HepG2 (cell line): Measurements from ENCODE around the gene FBXO24. TPM values are rescaled to one million over a fixed set of nuclear protein-coding genes. Genes with fewer than 3 reads are reported as not detected.

Source experiments
- ATAC-seq: fragments of 200-7000 bp; cut with Tn5 transposase; 3 replicates; pipeline ENCODE4 v1.9.1; 2020; ENCODE audit warnings: mild to moderate bottlenecking, moderate library complexity
- BruUV-seq: library from RNA; stranded (reverse); fragments of 400-500 nt; replicated peaks from 2 replicates; lab custom pipeline; 2021; lab: Mats Ljungman, UMichigan
- CTCF ChIA-PET: fragments of 300-600 bp; formaldehyde crosslinking; extraction: SDS; loops from one replicate; lab custom pipeline; 2021; ENCODE audit warnings: low total read pairs, inconsistent platforms, low intra/inter-chr PET ratio; lab: Yijun Ruan, JAX
- POLR2A ChIA-PET: fragments of 350-600 bp; sonication (Branson Sonifier 250); formaldehyde crosslinking; loops from one replicate; lab custom pipeline; 2020; ENCODE audit warnings: antibody characterized with exemption, inconsistent platforms; lab: Yijun Ruan, JAX
- DNase-seq: peaks from one replicate; pipeline ENCODE4 v3.0.0-alpha.2; 2015; ENCODE audit warnings: low spot score
- FAIRE-seq: peaks from 3 replicates; lab custom pipeline; 2011; peaks lifted over from hg19 to GRCh38; lab: Jason Lieb, UNC
- H2AFZ ChIP-seq: one replicate; pipeline ENCODE4 v1.6.1; 2011; ENCODE audit warnings: low read length, inconsistent platforms
- H3K27ac ChIP-seq: fragments of 300-600 bp; 3 replicates; pipeline ENCODE4 v1.8.0; 2011; ENCODE audit warnings: mixed run types, mild to moderate bottlenecking, mixed read lengths, low read length, inconsistent platforms; ENCODE audit not compliant: insufficient read depth; ENCODE audit errors: extremely low read length
- H3K27me3 ChIP-seq, 2 experiments: fragments of 200-600 bp in 1 of 2; 2 replicates in 1 of 2; 3 replicates in 1 of 2; pipeline versions ENCODE4 v1.6.0 to v1.8.0; 2011; ENCODE audit warnings: low read length in 2 of 2, mild to moderate bottlenecking in 2 of 2, moderate library complexity in 2 of 2, inconsistent platforms in 1 of 2; ENCODE audit not compliant: insufficient read depth in 2 of 2, control insufficient read depth in 1 of 2
- H3K36me3 ChIP-seq, 2 experiments: fragments of 200-600 bp in 1 of 2; replicated peaks in 1 of 2; 2 replicates in 1 of 2; 3 replicates in 1 of 2; pipeline versions ENCODE4 v1.5.1 to v1.8.0; 2011; ENCODE audit warnings: low read length in 2 of 2, inconsistent platforms in 1 of 2; ENCODE audit not compliant: insufficient read depth in 2 of 2, control insufficient read depth in 1 of 2
- H3K4me1 ChIP-seq: 2 replicates; pipeline ENCODE4 v1.5.1; 2012; ENCODE audit warnings: low read length, inconsistent platforms; ENCODE audit not compliant: insufficient read depth
- H3K4me2 ChIP-seq: 2 replicates; pipeline ENCODE4 v1.6.0; 2011; ENCODE audit warnings: low read depth, low read length, inconsistent platforms
- H3K4me3 ChIP-seq, 3 experiments: fragments of 200-600 bp in 1 of 3; sonication (generic), shearing (Covaris generic) in 1 of 3; replicated peaks in 1 of 3; 2 replicates each; pipeline ENCODE4 v1.5.1; 2011 to 2016; ENCODE audit warnings: low read length in 3 of 3, inconsistent platforms in 2 of 3, low read depth in 2 of 3, mild to moderate bottlenecking in 2 of 3, control low read depth in 1 of 3, mixed read lengths in 1 of 3; ENCODE audit not compliant: insufficient read depth in 1 of 3
- H3K79me2 ChIP-seq: one replicate; pipeline ENCODE4 v1.6.1; 2011; ENCODE audit warnings: low read length, inconsistent platforms; ENCODE audit not compliant: insufficient read depth
- H3K9ac ChIP-seq: 2 replicates; pipeline ENCODE4 v1.6.0; 2011; ENCODE audit warnings: mild to moderate bottlenecking, low read depth, low read length, inconsistent platforms; ENCODE audit not compliant: insufficient read depth
- H3K9me3 ChIP-seq: 2 replicates; pipeline ENCODE4 v1.5.1; 2012; ENCODE audit warnings: mild to moderate bottlenecking, low read length
- H4K20me1 ChIP-seq: 2 replicates; pipeline ENCODE4 v1.6.0; 2011; ENCODE audit warnings: inconsistent platforms, mild to moderate bottlenecking, low read length, moderate library complexity; ENCODE audit not compliant: insufficient read depth
- HMG20A ChIP-seq: IDR thresholded peaks from 2 replicates; pipeline ENCODE4 v1.6.1; 2016; ENCODE audit warnings: borderline replicate concordance
- JDP2 ChIP-seq: sonication (generic); formaldehyde crosslinking; IDR thresholded peaks from 2 replicates; pipeline ENCODE4 v1.8.1; 2022; ENCODE audit warnings: missing genetic modification reagents, borderline replicate concordance
- MBD4 ChIP-seq: IDR thresholded peaks from 2 replicates; pipeline ENCODE4 v1.6.1; 2012; ENCODE audit warnings: low read length, inconsistent platforms, borderline replicate concordance
- MLLT10 ChIP-seq: sonication (generic); formaldehyde crosslinking; IDR thresholded peaks from 2 replicates; pipeline ENCODE4 v1.4.0; 2020; ENCODE audit warnings: missing genetic modification reagents
- NR3C1 ChIP-seq: sonication (generic); formaldehyde crosslinking; IDR thresholded peaks from 2 replicates; pipeline ENCODE4 v1.4.0; 2020; ENCODE audit warnings: missing genetic modification reagents
- RARA ChIP-seq: IDR thresholded peaks from 2 replicates; pipeline ENCODE4 v1.6.1; 2016; ENCODE audit warnings: missing genetic modification reagents, missing compliant biosample characterization
- ZBTB21 ChIP-seq: sonication (generic); formaldehyde crosslinking; IDR thresholded peaks from 2 replicates; pipeline ENCODE4 v1.4.0; 2020; ENCODE audit warnings: missing genetic modification reagents
- ZBTB42 ChIP-seq: sonication (generic); formaldehyde crosslinking; IDR thresholded peaks from 2 replicates; pipeline ENCODE4 v1.5.0; 2020; ENCODE audit warnings: mild to moderate bottlenecking, missing genetic modification reagents
- ZNF263 ChIP-seq: sonication (generic); formaldehyde crosslinking; IDR thresholded peaks from 2 replicates; pipeline ENCODE4 v1.4.0; 2020; ENCODE audit warnings: missing genetic modification reagents
- ZNF264 ChIP-seq: sonication (generic); formaldehyde crosslinking; IDR thresholded peaks from 2 replicates; pipeline ENCODE4 v1.4.0; 2020; ENCODE audit warnings: missing genetic modification reagents
- ZNF367 ChIP-seq: sonication (generic); formaldehyde crosslinking; IDR thresholded peaks from 2 replicates; pipeline ENCODE4 v1.4.0; 2020; ENCODE audit warnings: missing genetic modification reagents, borderline replicate concordance
- ZNF501 ChIP-seq: sonication (generic); formaldehyde crosslinking; IDR thresholded peaks from 2 replicates; pipeline ENCODE4 v1.5.1; 2020; ENCODE audit warnings: mild to moderate bottlenecking, moderate library complexity, missing genetic modification reagents
- ZNF597 ChIP-seq: sonication (generic); formaldehyde crosslinking; IDR thresholded peaks from 2 replicates; pipeline ENCODE4 v1.5.0; 2020; ENCODE audit warnings: missing genetic modification reagents
- ZNF879 ChIP-seq: sonication (generic); formaldehyde crosslinking; IDR thresholded peaks from 2 replicates; pipeline ENCODE4 v1.8.1; 2023; ENCODE audit warnings: missing genetic modification reagents
- WGBS: methylation state at CpG from one replicate; pipeline ENCODE4 v1.1.6; 2017; ENCODE audit warnings: low lambda C conversion rate; 5-methylcytosine and 5-hydroxymethylcytosine counted together
- in situ Hi-C: cut with HindIII; loops from 2 replicates; pipeline ENCODE4 v1.10.0; 2017; ENCODE audit warnings: low pct_unique_long_range_greater_than_20kb; ENCODE audit not compliant: extremely low pct_ligation_motif_present
- intact Hi-C: fragments of 100-400 bp; cut with micrococcal nuclease; formaldehyde crosslinking; loops from one replicate; pipeline ENCODE4 v1.10.0; 2022; ENCODE audit not compliant: unreplicated experiment
- polyA plus RNA-seq, 8 experiments: library from polyadenylated mRNA; depleted of rRNA in 3 of 8; stranded (reverse) in 7 of 8; unstranded in 1 of 8; fragments of >200 nt; fragmentation: Illumina TruSeq in 4 of 8; extraction: Trizol in 4 of 8; gene quantifications; 2 replicates each; pipeline versions ENCODE4 v1.2.1 to v1.2.3, GENCODE V29; 2011 to 2016; ENCODE audit warnings: low read depth in 4 of 8, missing spikeins in 1 of 8, mixed read lengths in 1 of 8; ENCODE audit not compliant: insufficient read depth in 1 of 8
- total RNA-seq, 5 experiments: library from RNA; depleted of rRNA; stranded (reverse); fragments of >200 nt; fragmentation: Illumina TruSeq; extraction: Trizol; gene quantifications; 2 replicates each; pipeline ENCODE4 v1.2.3, GENCODE V29; 2016; ENCODE audit warnings: low read depth in 1 of 5
- TF ChIP-seq, protein P1 (sequence below): sonication (generic); formaldehyde crosslinking; IDR thresholded peaks from 2 replicates; pipeline ENCODE4 v1.4.0; 2020; ENCODE audit warnings: missing genetic modification reagents, mild to moderate bottlenecking, borderline replicate concordance

The FBXO24 gene
- total and polyA plus RNA-seq, 2 of the 13 experiments (the other 11 are each of a cell fraction or from before 2014, with no cell fraction given): 0.20 to 0.55 TPM

DNA sequence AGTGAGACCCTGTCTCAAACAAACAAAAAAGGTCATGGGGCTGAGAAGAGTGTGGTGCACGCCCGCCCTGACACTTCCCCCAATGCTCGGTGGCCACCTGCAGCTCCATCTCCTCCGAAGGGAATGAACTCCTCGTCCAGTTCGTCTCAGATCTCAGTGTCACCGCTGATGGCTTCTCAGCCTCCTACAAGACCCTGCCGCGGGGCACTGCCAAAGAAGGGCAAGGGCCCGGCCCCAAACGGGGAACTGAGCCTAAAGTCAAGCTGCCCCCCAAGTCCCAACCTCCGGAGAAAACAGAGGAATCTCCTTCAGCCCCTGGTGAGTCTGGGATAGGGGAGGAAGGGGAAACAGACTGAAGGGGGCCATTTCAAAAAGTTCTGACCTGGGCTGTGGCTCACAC, 20.2 kb downstream of the FBXO24 start:
- WGBS: 83% methylated on average over 12 of the region's 12 CpGs

More for the DNA sequence above, 20.2 kb downstream of the FBXO24 start:
- TF ChIP-seq ZNF879 (CRISPR knock-in tag): no peak
- TF ChIP-seq ZNF597 (CRISPR knock-in tag): no peak
- no peak for TF ChIP-seq ZBTB21 (CRISPR knock-in tag)
- TF ChIP-seq ZNF263 (CRISPR knock-in tag): no peak
- TF ChIP-seq ZBTB42 (CRISPR knock-in tag): no peak
- no peak for TF ChIP-seq ZNF264 (CRISPR knock-in tag)
- no peak for TF ChIP-seq JDP2 (CRISPR knock-in tag)
- no peak for TF ChIP-seq MLLT10 (CRISPR knock-in tag)
- no peak for TF ChIP-seq MBD4
- no peak for TF ChIP-seq HMG20A (CRISPR knock-in tag)
- TF ChIP-seq ZNF501 (CRISPR knock-in tag): no peak
- no peak for TF ChIP-seq RARA (CRISPR knock-in tag)
- no peak for TF ChIP-seq NR3C1 (CRISPR knock-in tag)
- TF ChIP-seq ZNF367 (CRISPR knock-in tag): no peak
- TF ChIP-seq, protein P1, sequence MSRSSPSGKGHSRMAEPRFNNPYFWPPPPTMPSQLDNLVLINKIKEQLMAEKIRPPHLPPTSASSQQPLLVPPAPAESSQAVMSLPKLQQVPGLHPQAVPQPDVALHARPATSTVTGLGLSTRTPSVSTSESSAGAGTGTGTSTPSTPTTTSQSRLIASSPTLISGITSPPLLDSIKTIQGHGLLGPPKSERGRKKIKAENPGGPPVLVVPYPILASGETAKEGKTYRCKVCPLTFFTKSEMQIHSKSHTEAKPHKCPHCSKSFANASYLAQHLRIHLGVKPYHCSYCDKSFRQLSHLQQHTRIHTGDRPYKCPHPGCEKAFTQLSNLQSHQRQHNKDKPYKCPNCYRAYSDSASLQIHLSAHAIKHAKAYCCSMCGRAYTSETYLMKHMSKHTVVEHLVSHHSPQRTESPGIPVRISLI (CRISPR knock-in tag): no peak
- Histone ChIP-seq H3K27ac (no peak overlapping the region), H3K4me1 (peaks cover 39% of the 10 kb centered on the region), H3K27me3 (no peaks in the 10 kb centered on the region), H3K9ac (no peak overlapping the region), H2AFZ (no peak overlapping the region), H3K36me3 (no peaks in the 10 kb centered on the region), H4K20me1 (no peaks in the 10 kb centered on the region), H3K4me3 (no peak overlapping the region), H3K79me2 (no peaks in the 10 kb centered on the region), H3K9me3 (no peaks in the 10 kb centered on the region), H3K4me2 (no peak overlapping the region)
- CTCF ChIA-PET: no interaction called here
- ATAC-seq: no peak
- BruUV-seq: no TSS peak
- no peak for DNase-seq
- intact Hi-C loops: no loop called here
- in situ Hi-C loops: no loop called here
- POLR2A ChIA-PET: interaction anchor here (1.6 kb wide), 1 partner anchor 20 kb away, joined by 6 read pairs; the partner anchor contains the start of genes FBXO24 and LRCH4
- FAIRE-seq: no peak
